Measurements from ENCODE around the gene JARID2.

GRCh38 chr6:15458021-15458459, 212.2 kb downstream of the JARID2 start:
- TF ChIP-seq NFIC (IDR thresholded peaks at IDR 0.05; ENCODE audit: borderline replicate concordance) (no peak), SMC3 (IDR thresholded peaks at IDR 0.05; ENCODE audit: low read depth, low read length) (no peak), EP300 (IDR thresholded peaks at IDR 0.05; ENCODE audit: borderline replicate concordance in 1 of 2, low read depth in 1 of 2, low read length in 1 of 2) (peak in 1 of 2 experiments; percentile 27; a peak in 1 of 4 replicates), RFX5 (IDR thresholded peaks at IDR 0.05; ENCODE audit: low read length) (no peak)
- TF ChIP-seq, protein P1, sequence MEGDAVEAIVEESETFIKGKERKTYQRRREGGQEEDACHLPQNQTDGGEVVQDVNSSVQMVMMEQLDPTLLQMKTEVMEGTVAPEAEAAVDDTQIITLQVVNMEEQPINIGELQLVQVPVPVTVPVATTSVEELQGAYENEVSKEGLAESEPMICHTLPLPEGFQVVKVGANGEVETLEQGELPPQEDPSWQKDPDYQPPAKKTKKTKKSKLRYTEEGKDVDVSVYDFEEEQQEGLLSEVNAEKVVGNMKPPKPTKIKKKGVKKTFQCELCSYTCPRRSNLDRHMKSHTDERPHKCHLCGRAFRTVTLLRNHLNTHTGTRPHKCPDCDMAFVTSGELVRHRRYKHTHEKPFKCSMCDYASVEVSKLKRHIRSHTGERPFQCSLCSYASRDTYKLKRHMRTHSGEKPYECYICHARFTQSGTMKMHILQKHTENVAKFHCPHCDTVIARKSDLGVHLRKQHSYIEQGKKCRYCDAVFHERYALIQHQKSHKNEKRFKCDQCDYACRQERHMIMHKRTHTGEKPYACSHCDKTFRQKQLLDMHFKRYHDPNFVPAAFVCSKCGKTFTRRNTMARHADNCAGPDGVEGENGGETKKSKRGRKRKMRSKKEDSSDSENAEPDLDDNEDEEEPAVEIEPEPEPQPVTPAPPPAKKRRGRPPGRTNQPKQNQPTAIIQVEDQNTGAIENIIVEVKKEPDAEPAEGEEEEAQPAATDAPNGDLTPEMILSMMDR (IDR thresholded peaks at IDR 0.05): no peak
- TF ChIP-seq, protein P2, sequence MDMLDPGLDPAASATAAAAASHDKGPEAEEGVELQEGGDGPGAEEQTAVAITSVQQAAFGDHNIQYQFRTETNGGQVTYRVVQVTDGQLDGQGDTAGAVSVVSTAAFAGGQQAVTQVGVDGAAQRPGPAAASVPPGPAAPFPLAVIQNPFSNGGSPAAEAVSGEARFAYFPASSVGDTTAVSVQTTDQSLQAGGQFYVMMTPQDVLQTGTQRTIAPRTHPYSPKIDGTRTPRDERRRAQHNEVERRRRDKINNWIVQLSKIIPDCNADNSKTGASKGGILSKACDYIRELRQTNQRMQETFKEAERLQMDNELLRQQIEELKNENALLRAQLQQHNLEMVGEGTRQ (IDR thresholded peaks at IDR 0.05; ENCODE audit: borderline replicate concordance, low read depth, low read length): no peak

Measured in SK-N-SH (cell line).